HepG2 (cell line): ENCODE data around the gene ZNF71.

ENCODE experiments used
- BCLAF1 ChIP-seq: fragments of 450-650 bp; IDR thresholded peaks from 2 replicates; pipeline ENCODE4 v1.6.1; 2017; ENCODE audit warnings: mild to moderate bottlenecking
- DMTF1 ChIP-seq: sonication (generic); formaldehyde crosslinking; IDR thresholded peaks from 2 replicates; pipeline ENCODE4 v1.4.0; 2020; ENCODE audit warnings: mild to moderate bottlenecking, missing genetic modification reagents
- FOSL1 ChIP-seq: sonication (generic); formaldehyde crosslinking; IDR thresholded peaks from 2 replicates; pipeline ENCODE4 v1.9.0; 2021; ENCODE audit warnings: missing genetic modification reagents, borderline replicate concordance
- GABPA ChIP-seq, 2 experiments: IDR thresholded peaks; 2 replicates each; pipeline ENCODE4 v1.6.1; 2011 to 2016; ENCODE audit warnings: low read depth in 2 of 2, low read length in 1 of 2, missing biosample characterization in 1 of 2, missing genetic modification characterization in 1 of 2
- GATA4 ChIP-seq: sonication (generic); IDR thresholded peaks from 2 replicates; pipeline ENCODE4 v1.6.1; 2016; ENCODE audit warnings: antibody characterized with exemption, low read depth, borderline replicate concordance
- MATR3 ChIP-seq: sonication (generic); formaldehyde crosslinking; IDR thresholded peaks from 2 replicates; pipeline ENCODE4 v1.4.0; 2020; ENCODE audit warnings: missing genetic modification reagents
- MXI1 ChIP-seq: IDR thresholded peaks from 3 replicates; pipeline ENCODE4 v1.6.1; 2012; ENCODE audit warnings: low read depth, low read length, inconsistent platforms, borderline replicate concordance
- YY1 ChIP-seq: IDR thresholded peaks from 2 replicates; pipeline ENCODE4 v1.6.1; 2011; ENCODE audit warnings: low read length, low read depth, moderate library complexity, mild to moderate bottlenecking; ENCODE audit not compliant: insufficient read depth, insufficient replicate concordance
- ZNF138 ChIP-seq: sonication (generic); formaldehyde crosslinking; IDR thresholded peaks from 2 replicates; pipeline ENCODE4 v1.5.0; 2020; ENCODE audit warnings: mild to moderate bottlenecking, low read depth, missing genetic modification reagents
- ZNF143 ChIP-seq: sonication (generic); formaldehyde crosslinking; IDR thresholded peaks from 2 replicates; pipeline ENCODE4 v1.4.0; 2020; ENCODE audit warnings: missing genetic modification reagents
- ZNF614 ChIP-seq: IDR thresholded peaks from 2 replicates; pipeline ENCODE4 v1.6.1; 2018; ENCODE audit warnings: missing biosample characterization, missing genetic modification reagents, inconsistent platforms, borderline replicate concordance

- TF ChIP-seq DMTF1 (CRISPR knock-in tag) (no peak), GATA4 (no peak), MXI1 (no peak), GABPA (IDR thresholded peaks at IDR 0.05; ENCODE audit: low read depth, low read length) (no peak), GABPA (CRISPR knock-in tag; IDR thresholded peaks at IDR 0.05; ENCODE audit: low read depth) (no peak), YY1 (no peak), BCLAF1 (no peak), FOSL1 (CRISPR knock-in tag) (no peak), ZNF138 (CRISPR knock-in tag) (no peak), ZNF614 (no peak), ZNF143 (CRISPR knock-in tag) (no peak), MATR3 (CRISPR knock-in tag) (no peak)
Observed at GRCh38 chr19:56566904-56567273, 28.2 kb upstream of the ZNF71 start.
